ENCODE results near the gene SPACA4. TPM values are rescaled to one million over a fixed set of nuclear protein-coding genes. Genes with fewer than 3 reads are reported as not detected.
A peak's percentile ranks its signal among the peaks of the same experiment; 100 is the strongest.

SPACA4 gene
- total and polyA plus RNA-seq, 9 of the 15 experiments (the other 6 are each of a cell fraction or from before 2014, with no cell fraction given) = not detected

- TF ChIP-seq HCFC1 (IDR thresholded peaks at IDR 0.05; ENCODE audit: low read depth, low read length) = no peak
- no peak for TF ChIP-seq CHD4 (IDR thresholded peaks at IDR 0.05; ENCODE audit: insufficient read depth, insufficient replicate concordance, low read depth, low read length, poor library complexity, severe bottlenecking)
- TF ChIP-seq CAMTA2 (CRISPR knock-in tag; conservative IDR thresholded peaks at IDR 0.05) = no peak; the same call in 1 of the 2 replicates
- no peak for TF ChIP-seq CC2D1A (IDR thresholded peaks at IDR 0.05)
- TF ChIP-seq MCM3 (IDR thresholded peaks at IDR 0.05) = no peak
- TF ChIP-seq ZBTB2 (IDR thresholded peaks at IDR 0.05) = no peak
- no peak for TF ChIP-seq SIX5 (IDR thresholded peaks at IDR 0.05; ENCODE audit: borderline replicate concordance in 1 of 2, insufficient read depth in 1 of 2, low read depth in 1 of 2, low read length in 2 of 2)
- peak; percentile 24 for TF ChIP-seq RBM39 (optimal IDR thresholded peaks at IDR 0.05; ENCODE audit: low read depth, low read length)
- no peak for TF ChIP-seq MEIS2 (IDR thresholded peaks at IDR 0.05; ENCODE audit: partially characterized antibody)
- TF ChIP-seq JUND (IDR thresholded peaks at IDR 0.05; ENCODE audit: borderline replicate concordance, low read depth, low read length) = no peak
- TF ChIP-seq JUND (tag; IDR thresholded peaks at IDR 0.05; ENCODE audit: borderline replicate concordance, low read depth, low read length) = no peak
These were observed 8.1 kb downstream of the SPACA4 start, which contains the start of gene FAM83E (continued) for GRCh38 chr19:48614436-48615230.
